ENCODE measurements around the gene NXPH3.

NXPH3 gene

GRCh38 chr17:49580055-49580721 lies 4.5 kb downstream of the NXPH3 start:
- no peaks in the 10 kb centered on the region for H3K9me2 ChIP-seq (replicated peaks; ENCODE audit: low read depth, low read length)
- H3K36me3 ChIP-seq (ENCODE audit: insufficient read depth, low read length): no peaks in the 10 kb centered on the region
- H2AFZ ChIP-seq (ENCODE audit: low read length): no peak overlapping the region
- no peaks in the 10 kb centered on the region for H3K9me3 ChIP-seq (ENCODE audit: insufficient read depth, low read depth, low read length)
- no peak for TF ChIP-seq CTCF (conservative IDR thresholded peaks at IDR 0.05; ENCODE audit: low read length)
- TF ChIP-seq EZH2phosphoT487 (IDR thresholded peaks at IDR 0.05; ENCODE audit: borderline replicate concordance): no peak
- H3K4me3 ChIP-seq (ENCODE audit: low read length, poor library complexity, severe bottlenecking): no peak overlapping the region
- H4K20me1 ChIP-seq (ENCODE audit: insufficient read depth, low read length, poor library complexity, severe bottlenecking): no peaks in the 10 kb centered on the region
- H3K4me2 ChIP-seq (ENCODE audit: low read depth, low read length, poor library complexity, severe bottlenecking): no peak overlapping the region
- no peak overlapping the region for H3K9ac ChIP-seq (ENCODE audit: low read depth, low read length, poor library complexity, severe bottlenecking)
- no peaks in the 10 kb centered on the region for H3F3A ChIP-seq (ENCODE audit: low read depth)
- no peaks in the 10 kb centered on the region for H3K27me3 ChIP-seq (ENCODE audit: insufficient read depth, low read length, poor library complexity, severe bottlenecking)
- no peaks in the 10 kb centered on the region for H3K4me1 ChIP-seq (ENCODE audit: insufficient read depth, low read length, poor library complexity, severe bottlenecking)
- H3K79me2 ChIP-seq (ENCODE audit: insufficient read depth, low read length): no peaks in the 10 kb centered on the region

DNA sequence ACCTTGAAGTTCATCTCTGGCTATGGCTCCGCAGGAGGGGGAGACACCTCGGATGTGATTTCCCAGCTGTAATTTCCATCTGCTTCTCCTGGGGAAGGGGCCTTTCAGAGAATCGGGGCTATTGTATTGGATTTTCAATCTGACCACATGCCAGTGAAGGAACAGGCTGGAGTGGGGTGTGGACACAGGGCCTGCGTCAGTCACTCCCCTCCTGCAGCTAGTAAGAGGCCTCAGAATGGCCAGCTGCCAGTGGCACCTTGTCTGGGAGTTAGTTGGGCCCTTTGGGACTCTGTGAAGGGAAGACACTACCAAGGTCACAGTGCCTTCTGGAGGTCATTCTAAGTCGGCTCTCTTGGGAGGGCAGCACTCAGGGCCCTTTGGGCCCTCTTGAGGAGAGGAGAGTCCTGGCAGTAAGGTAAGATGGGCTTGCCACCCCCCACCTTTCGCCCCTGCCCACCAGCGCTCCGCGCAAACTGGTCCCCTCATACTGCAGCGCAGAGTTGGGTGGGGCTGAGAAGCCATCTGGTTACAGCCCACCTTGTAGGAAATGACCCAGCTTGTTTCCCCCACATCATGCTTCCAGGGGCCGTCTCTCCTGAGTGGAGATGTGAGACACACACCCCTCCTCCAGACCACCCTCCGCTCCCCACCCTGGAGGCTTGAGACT lies 5.4 kb downstream of the NXPH3 start:
- Histone ChIP-seq H3K4me1 (ENCODE audit: insufficient read depth, low read length, poor library complexity, severe bottlenecking) (no peaks in the 10 kb centered on the region), H3K9me3 (ENCODE audit: insufficient read depth, low read depth, low read length) (no peaks in the 10 kb centered on the region), H3F3A (ENCODE audit: low read depth) (no peaks in the 10 kb centered on the region), H3K36me3 (ENCODE audit: insufficient read depth, low read length) (no peaks in the 10 kb centered on the region), H3K79me2 (ENCODE audit: insufficient read depth, low read length) (no peaks in the 10 kb centered on the region), H3K9ac (ENCODE audit: low read depth, low read length, poor library complexity, severe bottlenecking) (no peak overlapping the region), H4K20me1 (ENCODE audit: insufficient read depth, low read length, poor library complexity, severe bottlenecking) (no peaks in the 10 kb centered on the region), H3K9me2 (replicated peaks; ENCODE audit: low read depth, low read length) (no peaks in the 10 kb centered on the region), H2AFZ (ENCODE audit: low read length) (no peak overlapping the region), H3K4me2 (ENCODE audit: low read depth, low read length, poor library complexity, severe bottlenecking) (no peak overlapping the region), H3K27me3 (ENCODE audit: insufficient read depth, low read length, poor library complexity, severe bottlenecking) (no peaks in the 10 kb centered on the region), H3K4me3 (ENCODE audit: low read length, poor library complexity, severe bottlenecking) (no peak overlapping the region)
- TF ChIP-seq EZH2phosphoT487 (IDR thresholded peaks at IDR 0.05; ENCODE audit: borderline replicate concordance): no peak
- TF ChIP-seq CTCF (conservative IDR thresholded peaks at IDR 0.05; ENCODE audit: low read length): no peak

DNA sequence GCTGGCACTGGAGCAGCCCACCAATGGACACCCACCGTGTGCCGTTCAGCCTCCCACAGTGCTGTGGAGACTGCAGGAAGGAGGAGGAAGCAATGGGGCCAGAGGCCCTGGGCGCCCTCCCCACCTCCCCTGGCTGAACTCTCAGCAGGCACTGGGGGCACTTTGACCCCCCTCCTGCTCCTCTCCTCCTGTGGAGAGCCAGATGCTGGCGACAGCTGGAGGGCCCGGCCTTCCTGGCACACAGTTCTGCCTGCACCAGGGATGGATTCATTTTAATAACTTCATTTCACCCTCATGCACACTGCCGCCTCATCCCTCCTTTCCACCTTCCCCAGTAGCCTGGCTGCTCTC lies 6.0 kb downstream of the NXPH3 start:
- Histone ChIP-seq H3K4me1 (ENCODE audit: insufficient read depth, low read length, poor library complexity, severe bottlenecking) (no peaks in the 10 kb centered on the region), H4K20me1 (ENCODE audit: insufficient read depth, low read length, poor library complexity, severe bottlenecking) (no peaks in the 10 kb centered on the region), H3K79me2 (ENCODE audit: insufficient read depth, low read length) (no peaks in the 10 kb centered on the region), H3K9me2 (replicated peaks; ENCODE audit: low read depth, low read length) (no peaks in the 10 kb centered on the region), H3K9ac (ENCODE audit: low read depth, low read length, poor library complexity, severe bottlenecking) (no peak overlapping the region), H3K4me2 (ENCODE audit: low read depth, low read length, poor library complexity, severe bottlenecking) (no peak overlapping the region), H3K27me3 (ENCODE audit: insufficient read depth, low read length, poor library complexity, severe bottlenecking) (no peaks in the 10 kb centered on the region), H3K36me3 (ENCODE audit: insufficient read depth, low read length) (no peaks in the 10 kb centered on the region), H3K4me3 (ENCODE audit: low read length, poor library complexity, severe bottlenecking) (no peak overlapping the region), H3F3A (ENCODE audit: low read depth) (no peaks in the 10 kb centered on the region), H2AFZ (ENCODE audit: low read length) (no peak overlapping the region), H3K9me3 (ENCODE audit: insufficient read depth, low read depth, low read length) (no peaks in the 10 kb centered on the region)
- TF ChIP-seq EZH2phosphoT487 (IDR thresholded peaks at IDR 0.05; ENCODE audit: borderline replicate concordance): no peak
- no peak for TF ChIP-seq CTCF (conservative IDR thresholded peaks at IDR 0.05; ENCODE audit: low read length)

Data from Loucy (cell line).